ENCODE data around the gene TINAGL1. TPM values are rescaled to one million over a fixed set of nuclear protein-coding genes. Genes with fewer than 3 reads are reported as not detected.

TINAGL1 gene
- total and polyA plus RNA-seq, 10 of the 15 experiments (the other 5 are each of a cell fraction or from before 2014, with no cell fraction given): 0.20 to 0.49 (median 0.23) TPM; not detected in 7

DNA sequence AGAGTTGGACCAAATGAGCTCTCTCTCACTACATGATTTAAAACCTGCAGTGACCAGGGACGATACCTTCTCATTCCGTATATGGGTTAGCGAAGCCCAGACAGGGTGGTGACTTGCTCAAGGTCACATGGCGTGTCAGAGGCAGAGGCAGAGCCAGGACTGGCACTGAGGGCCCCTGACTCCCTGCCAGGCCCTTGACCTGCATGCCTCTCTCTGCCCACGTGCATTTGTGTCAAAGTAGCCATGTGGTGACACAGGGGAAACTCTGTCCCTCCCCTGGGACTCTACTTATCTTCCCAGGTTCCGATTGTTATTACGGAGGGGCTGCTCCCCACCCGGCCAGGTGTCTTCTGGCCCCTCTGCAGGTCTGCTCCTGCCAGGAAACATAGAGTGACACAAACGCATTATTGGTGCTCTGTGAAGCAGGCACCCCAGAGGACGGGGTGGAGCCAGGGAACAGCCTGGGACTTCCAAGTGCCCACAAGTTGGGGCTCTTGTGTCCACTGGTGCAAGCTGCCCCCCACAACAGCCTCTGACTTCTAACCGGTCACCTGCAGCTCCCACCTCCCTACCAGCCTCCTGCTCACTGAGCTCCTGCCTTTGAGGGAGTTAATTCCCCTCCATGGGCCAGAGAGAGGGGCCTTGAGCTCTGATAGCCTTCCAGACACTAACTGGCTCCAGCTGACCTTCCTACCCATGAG lies 7.3 kb upstream of the TINAGL1 start:
- H3K36me3 ChIP-seq (ENCODE audit: control insufficient read depth in 2 of 2, insufficient read depth in 2 of 2, low read length in 1 of 2): no peaks in the 10 kb centered on the region
- POLR2A ChIA-PET: interaction anchor here (0.5 kb wide), 1 partner anchor 8 kb away, joined by 3 read pairs; no protein-coding TSS in a partner anchor
- intact Hi-C loops (cut with micrococcal nuclease; ENCODE audit: unreplicated experiment) (no loop called here), in situ Hi-C loops (cut with MboI) (no loop called here)
- SMC1A ChIA-PET (ENCODE audit: uncharacterized antibody, unreplicated experiment): interaction anchor here (0.9 to 1.3 kb wide), 3 partner anchors 22 to 172 kb away, joined by 3 to 5 read pairs (median 3); no protein-coding TSS in a partner anchor
- H2AFZ ChIP-seq (ENCODE audit: control insufficient read depth, low read depth, low read length): no peak overlapping the region
- CTCF ChIA-PET: interaction anchor here (0.9 to 7.3 kb wide), 6 partner anchors 20 to 64 kb away, joined by 3 to 61 read pairs (median 6); partner anchors contain the start of gene HCRTR1
- no peaks in the 10 kb centered on the region; the same call in 1 of the 2 replicates for H3K4me1 ChIP-seq (ENCODE audit: control insufficient read depth, insufficient read depth, low read length)
- H3K4me2 ChIP-seq (ENCODE audit: control insufficient read depth, insufficient read depth): no peak overlapping the region
- no peak for FAIRE-seq
- DNase-seq (ENCODE audit: low read depth, low spot score): no peak
- no TSS peak for BruUV-seq (replicated peaks)
- no peaks in the 10 kb centered on the region for H3K79me2 ChIP-seq (ENCODE audit: control insufficient read depth, insufficient read depth, low read length)
- no peaks in the 10 kb centered on the region for H3K27me3 ChIP-seq (replicated peaks in 1 of 2; ENCODE audit: control insufficient read depth in 2 of 2, insufficient read depth in 2 of 2, low read length in 1 of 2)
- 22% methylated on average over 11 of the region's 11 CpGs for WGBS (ENCODE audit: insufficient coverage, insufficient replicate concordance, low lambda C conversion rate, missing lambda C conversion rate)
- no peak overlapping the region for H3K4me3 ChIP-seq
- no peak overlapping the region for H3K9ac ChIP-seq (ENCODE audit: control insufficient read depth, insufficient read depth, low read length)
- H3K9me3 ChIP-seq (replicated peaks; ENCODE audit: control insufficient read depth, insufficient read depth, low read length): no peaks in the 10 kb centered on the region
- no peaks in the 10 kb centered on the region for H4K20me1 ChIP-seq (ENCODE audit: control insufficient read depth, insufficient read depth)
- no peak overlapping the region for H3K27ac ChIP-seq (ENCODE audit: control insufficient read depth, insufficient read depth)
- TF ChIP-seq SP1 (IDR thresholded peaks at IDR 0.05; ENCODE audit: low read depth, low read length): no peak
- no peak for TF ChIP-seq RCOR1 (conservative IDR thresholded peaks at IDR 0.05; ENCODE audit: low read depth, low read length)
- no peak for TF ChIP-seq ATF7 (IDR thresholded peaks at IDR 0.05; ENCODE audit: low read depth)
- TF ChIP-seq NFIC (IDR thresholded peaks at IDR 0.05; ENCODE audit: low read depth, low read length): no peak
- no peak for TF ChIP-seq EED (IDR thresholded peaks at IDR 0.05; ENCODE audit: low read depth)
- no peak for TF ChIP-seq TCF7 (IDR thresholded peaks at IDR 0.05; ENCODE audit: borderline replicate concordance)
- TF ChIP-seq, protein P1, sequence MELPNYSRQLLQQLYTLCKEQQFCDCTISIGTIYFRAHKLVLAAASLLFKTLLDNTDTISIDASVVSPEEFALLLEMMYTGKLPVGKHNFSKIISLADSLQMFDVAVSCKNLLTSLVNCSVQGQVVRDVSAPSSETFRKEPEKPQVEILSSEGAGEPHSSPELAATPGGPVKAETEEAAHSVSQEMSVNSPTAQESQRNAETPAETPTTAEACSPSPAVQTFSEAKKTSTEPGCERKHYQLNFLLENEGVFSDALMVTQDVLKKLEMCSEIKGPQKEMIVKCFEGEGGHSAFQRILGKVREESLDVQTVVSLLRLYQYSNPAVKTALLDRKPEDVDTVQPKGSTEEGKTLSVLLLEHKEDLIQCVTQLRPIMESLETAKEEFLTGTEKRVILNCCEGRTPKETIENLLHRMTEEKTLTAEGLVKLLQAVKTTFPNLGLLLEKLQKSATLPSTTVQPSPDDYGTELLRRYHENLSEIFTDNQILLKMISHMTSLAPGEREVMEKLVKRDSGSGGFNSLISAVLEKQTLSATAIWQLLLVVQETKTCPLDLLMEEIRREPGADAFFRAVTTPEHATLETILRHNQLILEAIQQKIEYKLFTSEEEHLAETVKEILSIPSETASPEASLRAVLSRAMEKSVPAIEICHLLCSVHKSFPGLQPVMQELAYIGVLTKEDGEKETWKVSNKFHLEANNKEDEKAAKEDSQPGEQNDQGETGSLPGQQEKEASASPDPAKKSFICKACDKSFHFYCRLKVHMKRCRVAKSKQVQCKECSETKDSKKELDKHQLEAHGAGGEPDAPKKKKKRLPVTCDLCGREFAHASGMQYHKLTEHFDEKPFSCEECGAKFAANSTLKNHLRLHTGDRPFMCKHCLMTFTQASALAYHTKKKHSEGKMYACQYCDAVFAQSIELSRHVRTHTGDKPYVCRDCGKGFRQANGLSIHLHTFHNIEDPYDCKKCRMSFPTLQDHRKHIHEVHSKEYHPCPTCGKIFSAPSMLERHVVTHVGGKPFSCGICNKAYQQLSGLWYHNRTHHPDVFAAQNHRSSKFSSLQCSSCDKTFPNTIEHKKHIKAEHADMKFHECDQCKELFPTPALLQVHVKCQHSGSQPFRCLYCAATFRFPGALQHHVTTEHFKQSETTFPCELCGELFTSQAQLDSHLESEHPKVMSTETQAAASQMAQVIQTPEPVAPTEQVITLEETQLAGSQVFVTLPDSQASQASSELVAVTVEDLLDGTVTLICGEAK (IDR thresholded peaks at IDR 0.05; ENCODE audit: borderline replicate concordance): no peak
- no peak for ATAC-seq
- RAD21 ChIA-PET (ENCODE audit: unreplicated experiment): interaction anchor here (1.5 to 1.8 kb wide), 2 partner anchors 9 to 20 kb away, joined by 3 to 4 read pairs; no protein-coding TSS in a partner anchor

Measured in GM12878 (cell line).